Esophagus squamous epithelium (tissue), 4 donors: ENCODE results near the gene PTPRO.

Experiments
- POLR2A ChIP-seq, 4 donors: fragments of 450-650 bp; IDR thresholded peaks; one replicate each; pipeline ENCODE4 v1.6.1; 2017; ENCODE audit warnings: antibody characterized with exemption in 4 of 4, mild to moderate bottlenecking in 4 of 4, moderate library complexity in 3 of 4
- TF ChIP-seq, protein P1 (sequence below), 6 experiments: fragments of 450-650 bp in 4 of 6; fragments of 200-600 bp in 2 of 6; sonication (generic) in 2 of 6; IDR thresholded peaks; one replicate each; pipeline ENCODE4 v1.5.1; 2016 to 2019; ENCODE audit warnings: antibody characterized with exemption in 6 of 6, mild to moderate bottlenecking in 4 of 6, moderate library complexity in 4 of 6

DNA sequence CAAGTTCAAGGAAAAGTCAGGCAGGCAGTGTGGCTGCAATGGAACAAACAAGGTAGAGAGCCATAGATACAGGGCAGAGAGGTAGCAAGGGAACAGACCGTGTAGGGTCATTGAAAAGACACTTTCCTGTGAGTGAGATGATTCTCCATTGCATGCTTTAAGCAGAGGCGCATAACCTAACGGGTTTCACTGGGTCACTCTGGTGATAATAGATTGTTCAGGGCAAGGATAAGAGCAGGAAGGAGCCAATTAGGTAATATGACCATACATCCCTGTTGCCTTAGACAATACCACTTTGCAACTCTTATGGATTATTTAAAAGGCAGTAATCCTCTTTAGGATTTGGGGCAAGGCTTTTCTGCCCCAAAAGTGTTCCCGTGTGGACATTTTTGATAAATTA is 214.1 kb downstream of the PTPRO start:
- TF ChIP-seq, protein P1, sequence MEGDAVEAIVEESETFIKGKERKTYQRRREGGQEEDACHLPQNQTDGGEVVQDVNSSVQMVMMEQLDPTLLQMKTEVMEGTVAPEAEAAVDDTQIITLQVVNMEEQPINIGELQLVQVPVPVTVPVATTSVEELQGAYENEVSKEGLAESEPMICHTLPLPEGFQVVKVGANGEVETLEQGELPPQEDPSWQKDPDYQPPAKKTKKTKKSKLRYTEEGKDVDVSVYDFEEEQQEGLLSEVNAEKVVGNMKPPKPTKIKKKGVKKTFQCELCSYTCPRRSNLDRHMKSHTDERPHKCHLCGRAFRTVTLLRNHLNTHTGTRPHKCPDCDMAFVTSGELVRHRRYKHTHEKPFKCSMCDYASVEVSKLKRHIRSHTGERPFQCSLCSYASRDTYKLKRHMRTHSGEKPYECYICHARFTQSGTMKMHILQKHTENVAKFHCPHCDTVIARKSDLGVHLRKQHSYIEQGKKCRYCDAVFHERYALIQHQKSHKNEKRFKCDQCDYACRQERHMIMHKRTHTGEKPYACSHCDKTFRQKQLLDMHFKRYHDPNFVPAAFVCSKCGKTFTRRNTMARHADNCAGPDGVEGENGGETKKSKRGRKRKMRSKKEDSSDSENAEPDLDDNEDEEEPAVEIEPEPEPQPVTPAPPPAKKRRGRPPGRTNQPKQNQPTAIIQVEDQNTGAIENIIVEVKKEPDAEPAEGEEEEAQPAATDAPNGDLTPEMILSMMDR (IDR thresholded peaks at IDR 0.05) = no peak
- no peak for TF ChIP-seq POLR2A (IDR thresholded peaks at IDR 0.05)
